GM19452 (cell line): Measurements from ENCODE around the gene SMC3.
"Not testable (repeated sequence)": the region's sequence is repeated elsewhere in the genome, so short reads cannot be mapped to it uniquely, and the experiment has no call there.

ENCODE experiments used
- ATAC-seq: cut with Tn5 transposase; IDR thresholded peaks from one replicate; pipeline ENCODE4 v1.9.1; 2021; ENCODE audit not compliant: unreplicated experiment

SMC3 gene

DNA sequence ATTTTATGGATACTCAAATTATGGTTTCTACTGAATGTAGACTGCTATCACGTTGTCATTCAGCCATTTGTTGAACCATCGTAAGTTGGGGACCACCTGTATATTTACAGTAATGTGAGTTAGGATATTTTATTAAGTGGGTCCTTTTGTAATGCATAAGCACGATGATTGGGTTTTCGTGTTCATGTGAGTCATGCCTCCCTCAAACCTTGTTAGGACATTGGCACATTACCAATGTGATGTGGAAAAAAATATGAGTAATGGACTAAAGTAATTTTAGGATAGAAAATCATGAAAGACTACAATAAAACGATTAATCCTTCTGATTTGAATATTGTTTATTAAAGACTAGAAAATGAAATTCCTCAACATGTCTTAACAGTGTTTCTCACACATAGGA is 8.7 kb downstream of the SMC3 start:
- no peak for ATAC-seq

GRCh38 chr10:110577056-110577455 is 9.6 kb downstream of the SMC3 start:
- no peak for ATAC-seq

DNA sequence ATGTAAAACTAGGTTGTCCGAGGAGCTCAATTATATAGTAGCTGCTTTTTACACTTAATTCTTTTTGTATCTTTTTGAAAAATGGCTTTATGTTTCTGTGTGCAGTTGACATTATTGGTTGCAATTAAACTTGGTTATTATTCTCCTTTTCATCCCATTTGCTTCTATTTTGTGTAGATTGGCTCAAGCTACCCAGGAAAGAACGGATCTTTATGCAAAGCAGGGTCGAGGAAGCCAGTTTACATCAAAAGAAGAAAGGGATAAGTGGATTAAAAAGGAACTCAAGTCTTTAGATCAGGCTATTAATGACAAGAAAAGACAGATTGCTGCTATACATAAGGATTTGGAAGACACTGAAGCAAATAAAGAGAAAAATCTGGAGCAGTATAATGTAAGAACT is 16.5 kb downstream of the SMC3 start:
- no peak for ATAC-seq

GRCh38 chr10:110591760-110592159 is 24.3 kb downstream of the SMC3 start:
- no peak for ATAC-seq

DNA sequence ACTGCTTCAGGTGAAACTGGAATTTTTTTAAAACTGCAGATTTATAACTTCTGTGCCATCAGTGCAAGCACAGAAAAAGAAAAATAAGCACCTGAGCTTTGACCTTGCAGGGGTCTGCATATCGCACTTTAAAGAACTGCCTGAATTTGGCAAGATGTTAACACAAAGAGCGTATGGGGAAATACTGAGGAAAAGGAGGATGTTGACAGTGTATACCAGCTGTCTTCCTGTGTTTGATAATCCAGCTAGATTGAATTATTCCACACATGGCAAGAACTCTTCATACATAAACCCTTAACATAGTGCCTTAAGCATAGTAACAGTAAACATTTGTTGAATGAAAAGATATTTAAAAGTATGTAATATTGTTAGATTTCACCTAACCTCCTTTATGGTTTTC is 30.0 kb downstream of the SMC3 start:
- ATAC-seq: no peak

GRCh38 chr10:110600487-110601101 is 33.1 kb downstream of the SMC3 start:
- ATAC-seq: no peak

- ATAC-seq: no peak
Observed at GRCh38 chr10:110601581-110601980, 34.1 kb downstream of the SMC3 start.

DNA sequence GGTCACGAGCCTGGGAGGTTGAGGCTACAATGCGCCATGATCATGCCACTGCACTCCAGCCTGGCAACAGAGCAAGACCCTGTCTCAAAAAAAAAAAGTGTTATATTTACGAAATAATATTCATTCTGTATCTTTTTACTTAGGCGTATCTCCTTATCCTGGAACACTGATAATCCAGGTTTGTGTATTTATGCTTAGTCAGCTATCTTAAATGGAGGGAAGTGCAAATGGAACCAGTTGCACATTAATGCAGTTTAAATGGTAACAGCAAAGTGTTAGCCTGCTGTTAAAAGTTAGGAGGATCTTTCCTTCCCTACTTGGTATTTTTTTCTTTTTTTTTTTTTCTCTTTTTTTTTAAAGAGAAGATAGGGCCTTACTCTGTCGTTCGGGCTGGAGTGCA is 40.6 kb downstream of the SMC3 start:
- ATAC-seq: no peak

DNA sequence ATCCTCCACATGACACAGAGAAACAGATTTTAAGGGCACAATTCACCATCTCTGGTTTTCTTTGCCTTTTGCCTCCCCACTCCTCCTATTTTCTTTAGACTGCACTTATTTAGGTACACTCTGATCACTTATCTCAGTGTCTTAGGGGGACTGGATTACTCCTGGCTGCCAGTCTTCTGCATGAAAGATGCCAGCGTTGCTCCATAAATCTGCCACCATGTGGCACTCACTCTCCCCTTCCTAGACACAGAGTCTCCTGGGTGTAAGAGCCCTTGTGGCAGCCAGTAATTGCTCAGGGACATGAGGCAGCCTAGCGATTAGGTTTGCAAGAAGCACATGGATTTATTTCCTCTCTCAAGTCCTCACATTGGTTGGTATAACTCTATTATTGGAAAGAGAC is 42.1 kb downstream of the SMC3 start:
- ATAC-seq: no peak

DNA sequence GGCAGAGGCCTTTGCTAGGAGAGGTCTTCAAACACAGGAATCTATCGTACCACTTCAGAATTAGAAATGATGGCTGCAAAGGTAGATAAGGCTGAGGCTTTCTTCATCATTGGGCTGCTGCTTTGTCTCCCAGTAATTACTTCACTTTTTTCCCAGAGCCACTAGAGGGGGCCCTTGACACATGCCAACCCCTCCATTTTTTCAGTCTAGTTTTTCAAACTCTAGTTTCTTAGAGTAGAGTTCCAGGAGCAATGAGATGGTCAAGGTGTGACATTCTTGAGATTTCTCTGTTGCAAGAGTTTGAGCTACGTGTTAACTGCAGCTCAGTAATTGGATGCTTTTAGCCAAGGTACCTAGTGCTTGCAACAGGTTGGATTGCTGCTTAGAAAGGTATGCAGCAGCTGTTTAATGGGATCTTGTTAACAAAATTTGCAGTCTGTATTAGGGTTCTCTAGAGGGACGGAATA is 42.8 kb downstream of the SMC3 start:
- no peak for ATAC-seq

DNA sequence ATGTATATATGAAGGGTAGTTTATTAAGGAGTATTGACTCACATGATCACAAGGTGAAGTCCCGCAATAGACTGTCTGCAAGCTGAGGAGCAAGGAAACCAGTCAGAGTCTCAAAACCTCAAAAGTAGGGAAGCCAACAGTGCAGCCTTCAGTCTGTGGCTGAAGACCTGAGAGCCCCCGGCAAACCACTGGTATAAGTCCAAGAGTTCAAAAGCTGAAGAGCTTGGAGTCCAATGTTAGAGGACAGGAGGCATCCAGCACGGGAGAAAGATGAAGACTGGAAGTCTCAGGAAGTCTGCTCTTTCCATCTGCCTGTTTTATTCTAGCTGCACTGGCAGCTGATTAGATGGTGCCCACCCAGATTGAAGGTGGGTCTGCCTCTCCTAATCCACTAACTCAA is 43.3 kb downstream of the SMC3 start:
- not testable (repeated sequence) for ATAC-seq

DNA sequence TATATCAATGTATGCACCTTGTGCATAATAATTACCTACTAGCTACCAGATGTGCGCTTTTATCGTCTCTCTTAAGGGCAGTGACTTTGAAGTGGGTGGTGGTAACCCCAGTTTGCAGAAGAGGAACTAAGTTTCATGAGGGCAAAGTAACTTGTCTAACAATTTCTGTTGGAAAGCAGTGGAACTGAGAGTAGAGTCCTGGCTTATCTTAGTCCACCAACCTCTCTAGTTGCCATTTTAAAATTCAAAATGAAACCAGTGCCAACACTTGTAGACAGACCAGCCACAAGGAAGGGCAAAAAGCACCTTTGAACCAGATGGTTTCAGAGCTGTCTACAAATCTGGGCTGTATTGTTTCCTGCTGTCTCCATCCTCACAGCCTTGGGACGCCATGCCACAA is 44.6 kb downstream of the SMC3 start:
- peak; percentile 36 for ATAC-seq

GRCh38 chr10:110612629-110613028 is 45.1 kb downstream of the SMC3 start:
- ATAC-seq: no peak

DNA sequence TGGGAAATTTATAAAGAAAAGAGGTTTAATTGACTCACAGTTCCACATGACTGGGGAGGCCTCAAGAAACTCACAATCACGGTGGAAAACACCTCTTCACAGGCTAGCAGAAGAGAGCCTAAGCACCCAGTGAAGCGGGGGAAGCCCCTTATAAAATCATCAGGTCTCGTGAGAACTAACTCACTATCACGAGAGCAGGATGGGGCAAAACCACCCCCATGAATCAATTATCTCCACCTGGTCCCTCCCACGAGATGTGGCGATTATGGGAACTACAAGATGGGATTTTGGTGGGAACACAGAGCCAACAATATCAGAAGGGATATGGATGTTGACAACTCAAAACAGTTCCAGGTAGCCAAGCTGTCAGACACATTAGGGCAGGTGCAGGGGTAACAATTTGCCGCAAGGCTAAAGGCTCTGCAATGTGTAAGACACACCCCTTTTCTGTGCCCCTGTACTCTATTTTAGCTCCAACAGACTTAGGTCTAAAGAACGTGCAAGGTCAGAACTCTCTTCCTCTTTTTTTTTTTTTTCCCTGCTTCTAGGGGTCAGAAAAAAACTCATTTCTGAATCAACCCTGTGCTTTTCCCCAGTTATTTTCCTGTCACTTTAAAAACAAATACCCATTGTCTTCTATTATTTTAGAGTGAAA is 46.0 kb downstream of the SMC3 start:
- no peak for ATAC-seq

- ATAC-seq: peak; percentile 39
Observed at GRCh38 chr10:110613996-110614495, 46.6 kb downstream of the SMC3 start.

DNA sequence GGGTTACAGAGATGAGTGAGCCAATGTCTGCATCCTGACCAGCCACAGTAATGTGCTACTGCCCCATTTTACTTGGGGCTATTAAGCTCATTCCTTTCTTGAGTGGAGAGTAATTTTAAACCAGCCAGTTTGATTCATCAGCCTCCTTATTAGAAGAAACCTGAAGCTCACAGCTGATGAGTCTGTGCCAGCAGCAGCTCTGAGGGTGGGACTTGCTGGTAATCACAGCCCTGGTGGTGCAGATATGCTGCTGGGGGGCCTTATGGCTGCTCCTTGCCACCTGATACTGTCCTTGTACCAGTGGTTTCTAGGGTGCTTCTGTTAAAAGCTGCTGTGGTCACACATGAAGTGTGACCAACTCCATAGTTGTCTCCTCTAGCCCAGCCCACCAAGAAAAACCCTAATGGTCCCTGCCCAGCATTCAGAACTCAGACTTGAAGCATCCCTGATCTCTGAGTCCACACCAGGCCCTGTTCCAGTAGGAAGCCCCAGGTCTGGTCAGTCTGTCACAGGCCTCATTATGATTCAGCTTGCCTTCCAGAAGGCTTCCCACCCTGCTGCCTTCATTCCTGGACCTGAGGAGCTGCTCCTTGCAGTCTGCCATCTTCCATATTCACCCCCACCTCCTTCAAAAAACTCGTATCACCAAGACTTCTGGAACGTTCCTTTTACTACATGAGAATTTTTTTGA is 47.7 kb downstream of the SMC3 start:
- no peak for ATAC-seq

- no peak for ATAC-seq
Observed at GRCh38 chr10:110616493-110617033, 49.1 kb downstream of the SMC3 start.

DNA sequence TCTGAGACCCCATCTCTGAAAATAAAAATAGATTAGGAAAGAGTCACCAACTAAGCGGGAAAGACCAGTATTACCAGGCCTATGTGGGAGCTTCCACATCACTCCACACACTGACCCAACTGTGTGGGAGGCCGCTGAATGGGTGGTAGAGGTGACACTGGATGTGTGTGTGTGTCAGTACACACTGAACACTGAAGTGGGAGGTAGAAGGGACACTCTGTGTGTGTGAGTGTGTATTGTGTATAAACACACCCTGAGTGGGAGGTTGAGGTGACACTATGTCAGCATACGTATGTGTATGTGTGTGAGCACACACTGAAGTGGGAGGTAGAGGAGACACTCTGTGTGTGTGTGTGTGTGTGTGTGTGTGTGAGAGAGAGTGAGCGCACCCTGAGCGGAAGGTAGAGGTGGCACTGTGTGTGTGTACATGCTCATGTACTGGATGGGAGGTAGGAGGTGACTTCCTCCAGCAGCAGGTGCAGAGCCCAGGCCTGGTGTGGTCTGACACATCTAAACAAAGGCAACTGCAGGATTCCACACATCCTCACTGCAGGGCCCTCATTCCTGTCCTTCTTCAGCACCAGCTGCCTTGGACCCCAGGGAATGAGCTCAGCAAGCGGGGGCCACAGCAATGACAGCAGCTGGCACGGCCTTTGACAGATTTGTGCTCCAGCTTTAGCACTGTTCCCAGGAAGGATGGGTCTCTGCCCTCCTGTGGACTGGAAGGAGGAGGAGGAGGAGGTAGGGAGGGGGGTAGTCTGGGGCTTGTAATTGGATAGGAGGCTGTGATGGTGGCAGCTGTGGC is 50.1 kb downstream of the SMC3 start:
- no peak for ATAC-seq

GRCh38 chr10:110618230-110618610 is 50.7 kb downstream of the SMC3 start:
- ATAC-seq: no peak

DNA sequence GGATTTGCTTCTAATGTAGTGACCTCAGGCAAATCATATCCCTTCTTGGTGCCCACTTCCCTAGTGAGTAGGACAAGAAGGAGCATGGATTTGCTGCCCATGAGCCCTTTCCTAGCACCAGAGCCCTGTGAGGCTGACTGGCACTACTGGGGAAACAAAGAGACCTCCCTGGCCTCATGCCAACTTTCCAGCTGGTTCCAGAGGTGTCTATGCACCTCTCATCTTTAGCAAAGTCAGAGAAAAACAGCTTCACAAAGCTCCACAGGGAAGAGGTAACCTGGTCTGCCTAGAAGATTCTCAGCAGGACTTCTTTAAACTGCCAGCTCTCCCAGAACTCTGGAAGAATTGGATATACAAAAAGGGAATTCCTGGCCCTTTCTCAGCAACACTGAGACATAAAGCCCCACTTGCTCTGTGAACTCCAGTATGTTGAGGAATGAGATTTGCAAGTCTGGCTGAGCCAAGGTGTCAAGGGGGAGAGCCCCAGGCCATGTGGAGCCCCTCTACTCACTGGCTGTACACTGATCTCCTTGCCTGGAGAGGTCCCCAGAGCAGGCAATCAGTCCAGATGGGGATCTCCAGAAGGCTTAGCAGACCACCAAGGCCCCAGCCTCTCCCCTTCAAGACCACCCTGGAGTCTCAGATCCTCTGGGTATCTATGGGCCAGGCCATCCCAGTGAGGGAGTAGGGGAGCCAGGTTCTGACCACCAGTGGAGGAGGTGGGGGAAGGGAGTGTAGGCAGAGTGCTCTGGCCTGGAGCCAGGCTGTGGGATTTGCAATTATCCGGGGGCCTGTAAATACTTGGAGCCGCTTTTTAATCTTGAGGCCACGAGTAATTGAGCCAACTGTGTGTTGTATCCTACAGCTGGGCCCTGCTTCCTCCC is 52.3 kb downstream of the SMC3 start:
- ATAC-seq: no peak
